M059J (cell line): ENCODE measurements around the gene C12orf54. TPM values are rescaled to one million over a fixed set of nuclear protein-coding genes. Genes with fewer than 3 reads are reported as not detected.
"Not testable (repeated sequence)": the region's sequence is repeated elsewhere in the genome, so short reads cannot be mapped to it uniquely, and the experiment has no call there.

Experiments
- DNase-seq: peaks from one replicate; pipeline ENCODE4 v3.0.0-alpha.2; 2012; ENCODE audit warnings: low read depth
- total RNA-seq: library from RNA; depleted of rRNA; stranded (reverse); fragments of >200 nt; shearing (Covaris generic); gene quantifications from 2 replicates; pipeline ENCODE4 v1.2.3, GENCODE V29; 2014; rRNA removed

C12orf54 gene
- total RNA-seq, 1 experiment from 2014 or later, result not detected

DNA sequence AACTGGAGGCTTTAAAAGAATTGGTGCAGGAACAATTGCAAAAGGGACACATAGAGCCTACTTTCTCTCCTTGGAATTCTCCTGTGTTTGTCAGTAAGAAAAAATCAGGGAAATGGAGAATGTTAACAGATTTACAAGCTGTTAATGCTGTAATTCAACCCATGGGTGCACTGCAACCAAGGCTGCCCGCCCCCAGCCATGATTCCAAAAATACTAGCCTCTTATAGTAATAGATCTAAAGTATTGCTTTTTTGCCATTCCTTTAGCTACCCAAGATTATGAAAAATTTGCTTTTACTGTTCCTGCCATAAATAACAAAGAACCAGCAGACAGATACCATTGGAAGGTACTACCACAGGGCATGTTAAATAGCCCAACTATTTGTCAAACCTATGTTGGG, 27.8 kb downstream of the C12orf54 start:
- DNase-seq, result no peak

GRCh38 chr12:48512855-48513254, 30.6 kb downstream of the C12orf54 start:
- no peak for DNase-seq

GRCh38 chr12:48514728-48515127, 32.4 kb downstream of the C12orf54 start:
- no peak for DNase-seq

DNA sequence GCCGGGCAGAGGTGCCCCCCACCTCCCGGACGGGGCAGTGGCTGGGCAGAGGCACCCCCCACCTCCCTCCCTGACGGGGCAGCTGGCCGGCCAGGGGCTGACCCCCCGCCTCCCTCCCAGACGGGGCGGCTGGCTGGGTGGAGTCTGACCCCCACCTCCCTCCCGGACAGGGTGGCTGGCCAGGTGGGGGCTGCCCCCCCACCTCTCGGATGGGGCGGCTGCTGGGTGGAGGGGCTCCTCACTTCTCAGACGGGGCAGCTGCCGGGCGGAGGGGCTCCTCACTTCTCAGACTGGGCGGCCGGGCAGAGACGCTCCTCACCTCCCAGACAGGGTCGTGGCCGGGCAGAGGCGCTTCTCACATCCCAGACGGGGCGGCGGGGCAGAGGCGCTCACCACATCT, 38.1 kb downstream of the C12orf54 start:
- not testable (repeated sequence) for DNase-seq

GRCh38 chr12:48525332-48525731, 43.0 kb downstream of the C12orf54 start, which contains the start of gene OR8S1:
TSS of gene OR8S1 (plus strand) at chr12:48525632. CDS start at chr12:48525632, 0 bp downstream.
- no peak for DNase-seq

- no peak for DNase-seq
Observed at GRCh38 chr12:48527891-48528670, 45.8 kb downstream of the C12orf54 start.

DNA sequence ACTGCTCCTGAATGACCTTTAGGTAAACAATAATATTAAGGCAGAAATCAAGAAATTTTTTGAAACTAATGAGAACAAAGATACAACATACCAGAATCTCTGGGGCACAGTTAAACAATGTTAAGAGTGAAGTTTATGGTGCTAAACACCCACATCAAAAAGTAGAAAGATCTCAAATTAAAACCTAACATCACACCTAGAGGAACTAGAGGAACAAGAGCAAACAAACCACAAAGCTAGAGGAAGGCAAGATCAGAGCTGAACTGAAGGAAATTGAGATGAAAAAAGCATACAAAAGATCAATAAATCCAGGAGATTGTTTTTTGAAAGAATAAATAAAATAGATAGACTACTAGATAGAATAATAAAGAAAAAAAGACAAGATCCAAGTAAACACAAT, 50.3 kb downstream of the C12orf54 start:
- DNase-seq, result no peak

GRCh38 chr12:48536602-48537001, 54.3 kb downstream of the C12orf54 start:
- DNase-seq, result no peak

DNA sequence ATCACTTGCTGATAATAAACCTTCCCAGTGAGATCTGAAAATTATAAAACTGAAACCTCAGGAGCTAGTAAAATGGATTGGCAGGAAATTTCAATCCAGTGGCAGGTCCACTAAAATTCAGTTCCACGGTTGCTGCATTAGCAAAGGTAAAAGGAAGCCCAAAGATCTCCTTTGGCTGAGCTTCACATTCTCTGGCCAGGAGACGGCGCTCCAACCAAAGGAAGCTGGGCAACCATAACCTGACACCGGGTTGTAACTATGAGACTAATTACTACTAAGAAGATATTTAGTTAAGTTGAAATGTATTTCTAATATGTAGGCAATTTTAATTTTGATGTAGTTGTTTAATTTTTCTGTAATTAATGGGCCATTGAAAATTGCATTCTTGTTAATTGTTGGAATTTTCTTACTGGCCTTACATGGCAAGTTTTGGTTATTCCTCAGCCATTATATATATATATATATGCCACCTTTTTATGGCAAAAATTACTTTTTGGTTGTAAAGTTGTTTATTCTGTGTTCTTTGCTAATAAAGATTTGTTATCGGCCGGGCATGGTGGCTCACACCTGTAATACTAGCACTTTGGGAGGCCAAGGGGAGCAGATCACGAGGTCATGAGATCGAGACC, 60.1 kb downstream of the C12orf54 start:
- peak; percentile 38 for DNase-seq

GRCh38 chr12:48545833-48546469, 63.7 kb downstream of the C12orf54 start:
- DNase-seq, result no peak

Other genes starting within 250 kb of the C12orf54 start
- 3.9 and 7.8 TPM in 2 replicates for gene ZNF641, start 131.6 kb upstream of the C12orf54 start, total RNA-seq
- not detected in 2 replicates for gene ANP32D, start 9.9 kb upstream of the C12orf54 start, total RNA-seq
- not detected in 2 replicates for gene OR8S1, start 43.1 kb downstream of the C12orf54 start, total RNA-seq
- gene LALBA, start 87.5 kb downstream of the C12orf54 start, total RNA-seq, result not detected in 2 replicates
- 52.8 and 63.8 TPM in 2 replicates for gene KANSL2, start 199.7 kb downstream of the C12orf54 start, total RNA-seq
- gene CCNT1, start 234.2 kb downstream of the C12orf54 start, total RNA-seq, result 17.0 and 33.2 TPM in 2 replicates